Measurements from ENCODE around the gene RUFY3.

RUFY3 gene

DNA sequence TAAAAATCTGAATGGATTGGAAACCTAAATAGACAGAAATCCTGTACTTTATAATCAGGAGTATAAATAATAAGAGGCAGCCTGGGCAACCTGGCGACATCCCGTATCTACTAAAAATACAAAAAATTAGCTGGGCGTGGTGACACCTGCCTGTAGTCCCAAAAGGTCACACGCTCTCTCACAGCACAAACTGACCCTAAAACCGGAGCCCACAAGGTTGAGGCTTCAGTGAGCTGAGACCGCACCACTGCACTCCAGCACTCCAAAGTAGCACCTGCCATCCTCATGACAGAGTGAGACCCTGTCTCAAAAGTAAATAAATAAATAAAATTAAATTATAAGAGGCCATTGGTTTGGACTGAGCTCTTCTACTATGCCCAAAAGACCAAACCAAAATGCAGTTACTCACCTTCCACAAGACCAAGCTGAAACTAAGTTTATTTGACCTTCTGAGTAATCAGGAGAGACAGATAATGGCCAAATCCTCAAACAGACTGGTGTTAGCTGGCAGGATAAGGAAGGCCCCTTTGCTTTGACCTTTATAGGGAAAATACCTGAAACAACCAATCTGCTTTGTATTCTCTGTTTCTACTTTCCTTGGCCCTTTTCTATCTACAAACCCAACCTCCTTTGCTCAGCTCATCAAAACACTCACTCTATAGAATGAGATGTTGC, 121.1 kb downstream of the RUFY3 start:
- no peak for DNase-seq

DNA sequence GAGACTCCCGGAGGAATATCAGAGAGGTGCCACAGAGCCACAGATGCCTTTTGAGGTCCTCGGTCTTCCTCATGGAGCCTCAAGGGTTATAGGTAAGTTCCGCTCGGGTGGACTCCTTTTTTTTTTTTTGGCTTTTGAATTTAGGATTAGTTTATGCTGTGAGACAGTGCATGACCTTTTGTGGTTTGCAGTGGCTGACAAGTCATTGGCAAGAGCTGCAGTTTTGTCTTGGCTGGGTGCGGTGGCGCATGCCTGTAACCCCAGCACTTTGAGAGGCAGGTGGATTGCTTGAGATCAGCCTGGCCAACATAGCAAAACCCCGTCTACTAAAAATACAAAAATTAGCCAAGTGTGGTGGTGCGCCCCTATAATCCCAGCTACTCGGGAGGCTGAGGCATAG, 122.4 kb downstream of the RUFY3 start:
- DNase-seq = no peak

DNA sequence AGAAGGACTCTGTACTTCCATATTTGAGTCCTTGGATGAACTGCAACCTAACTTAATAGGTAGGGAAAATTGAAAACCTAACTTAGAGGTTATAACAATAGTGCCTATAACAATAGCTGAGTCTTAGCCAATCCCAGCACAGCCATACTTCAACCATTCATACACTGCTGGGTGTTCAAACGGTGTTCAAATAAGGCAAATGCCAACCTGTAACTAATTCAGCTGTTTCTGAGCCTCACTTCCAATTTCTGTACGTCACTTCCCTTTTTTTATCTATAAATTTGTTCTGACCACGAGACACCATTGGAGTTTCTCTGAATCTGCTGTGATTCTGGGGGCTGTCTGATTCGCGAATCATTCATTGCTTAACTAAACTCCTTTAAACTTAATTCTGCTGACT, 127.5 kb downstream of the RUFY3 start:
- peak in 1 of 2 donors; percentile 8 for DNase-seq

DNA sequence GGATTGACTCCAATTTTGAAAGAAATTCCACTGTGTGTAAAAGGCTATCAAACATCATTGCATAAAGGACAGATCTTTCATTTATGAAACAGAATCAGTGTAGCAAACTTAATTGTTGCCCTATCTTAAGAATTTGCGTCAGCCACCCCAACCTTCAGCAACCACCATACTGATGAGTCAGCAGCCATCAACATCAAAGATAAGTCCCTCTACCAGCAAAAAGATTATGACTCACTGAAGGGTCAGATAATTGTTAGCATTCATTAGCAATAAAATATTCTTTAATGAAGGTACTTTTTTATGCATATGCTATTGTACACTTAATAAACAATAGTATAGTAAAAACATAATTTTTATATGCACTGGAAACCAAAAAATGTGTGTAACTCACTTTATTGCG, 133.7 kb downstream of the RUFY3 start:
- no peak for DNase-seq

Data from bone marrow (tissue), 2 donors.